Muscle layer of duodenum (tissue), 2 donors: Measurements from ENCODE around the gene NCOA5.
A peak's percentile ranks its signal among the peaks of the same experiment; 100 is the strongest.

Source experiments
- H3K27ac ChIP-seq: one replicate; pipeline ENCODE4 v1.7.0; 2013; ENCODE audit warnings: mild to moderate bottlenecking, low read length
- H3K27me3 ChIP-seq: one replicate; pipeline ENCODE4 v1.7.0; 2013; ENCODE audit warnings: low read depth, mild to moderate bottlenecking, control low read depth, low read length
- H3K36me3 ChIP-seq, 2 donors: one replicate each; pipeline ENCODE4 v1.7.0; 2013; ENCODE audit warnings: low read length in 2 of 2, control low read depth in 1 of 2, mild to moderate bottlenecking in 1 of 2; ENCODE audit not compliant: insufficient read depth in 2 of 2, control insufficient read depth in 1 of 2
- H3K4me1 ChIP-seq, 2 donors: one replicate each; pipeline ENCODE4 v1.7.0; 2013; ENCODE audit warnings: low read length in 2 of 2, mild to moderate bottlenecking in 2 of 2, control low read depth in 1 of 2, moderate library complexity in 1 of 2; ENCODE audit not compliant: insufficient read depth in 2 of 2, control insufficient read depth in 1 of 2
- H3K4me3 ChIP-seq, 2 donors: one replicate each; pipeline ENCODE4 v1.7.0; 2013; ENCODE audit warnings: low read length in 2 of 2, low read depth in 1 of 2, mild to moderate bottlenecking in 1 of 2
- H3K9me3 ChIP-seq, 2 donors: one replicate each; pipeline ENCODE4 v1.7.0; 2013; ENCODE audit warnings: low read length in 2 of 2, control low read depth in 1 of 2, mild to moderate bottlenecking in 1 of 2; ENCODE audit not compliant: control insufficient read depth in 1 of 2
- donor health status: healthy.

The NCOA5 gene

GRCh38 chr20:46119028-46119546 lies 29.3 kb upstream of the NCOA5 start:
- H3K27ac ChIP-seq, result peak overlapping the region; percentile 40
- peaks cover 0 to 24% of the 10 kb centered on the region in 2 donors for H3K4me1 ChIP-seq
- H3K27me3 ChIP-seq, result no peaks in the 10 kb centered on the region
- H3K36me3 ChIP-seq, result peaks cover 11 to 18% of the 10 kb centered on the region in 2 donors
- no peaks in the 10 kb centered on the region for H3K9me3 ChIP-seq
- H3K4me3 ChIP-seq, result peak overlapping the region; percentile 69 to 76

DNA sequence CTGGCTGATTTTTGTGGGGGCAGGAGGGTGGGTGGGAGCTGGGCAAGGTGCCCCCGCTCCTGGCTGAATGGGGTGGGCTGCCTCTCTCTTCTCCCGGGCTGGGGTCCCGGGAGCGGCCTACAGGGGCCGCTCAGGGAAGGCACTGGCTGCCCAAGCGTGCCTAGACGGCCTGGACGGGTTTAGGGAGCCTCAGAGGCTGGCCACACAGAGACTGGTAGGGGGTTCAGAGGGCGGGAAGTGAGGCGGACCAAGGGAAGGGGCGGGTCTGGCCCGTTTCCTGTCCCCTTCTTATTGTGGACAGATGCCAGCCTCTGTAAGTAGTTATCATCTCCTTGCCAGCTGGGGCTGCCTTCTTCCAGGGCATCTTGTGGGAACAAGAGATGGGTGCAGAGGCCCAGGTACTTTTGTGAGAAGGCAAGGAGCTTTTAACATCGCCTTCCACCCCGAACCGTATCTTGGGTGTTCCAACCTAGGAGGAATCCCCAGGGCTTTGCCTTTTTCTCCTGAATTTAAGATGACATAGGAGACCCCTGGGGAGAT lies 28.8 kb upstream of the NCOA5 start:
- no peaks in the 10 kb centered on the region for H3K9me3 ChIP-seq
- peak overlapping the region; percentile 69 to 76 for H3K4me3 ChIP-seq
- peak overlapping the region; percentile 40 for H3K27ac ChIP-seq
- H3K36me3 ChIP-seq, result peaks cover 8 to 13% of the 10 kb centered on the region in 2 donors
- peaks cover 0 to 24% of the 10 kb centered on the region in 2 donors for H3K4me1 ChIP-seq
- no peaks in the 10 kb centered on the region for H3K27me3 ChIP-seq

GRCh38 chr20:46117704-46118467 lies 28.1 kb upstream of the NCOA5 start, which contains the start of gene CD40:
TSS of gene CD40 (plus strand) at chr20:46118314. CDS start at chr20:46118344, 30 bp downstream.
- H3K9me3 ChIP-seq, result no peaks in the 10 kb centered on the region
- peaks cover 0 to 24% of the 10 kb centered on the region in 2 donors for H3K4me1 ChIP-seq
- H3K36me3 ChIP-seq, result peaks cover 2 to 7% of the 10 kb centered on the region in 2 donors
- H3K27ac ChIP-seq, result peak within 1 kb of the TSS; percentile 40
- H3K27me3 ChIP-seq, result no peaks in the 10 kb centered on the region
- peak within 1 kb of the TSS; percentile 69 to 76 for H3K4me3 ChIP-seq

GRCh38 chr20:46114449-46114848 lies 24.7 kb upstream of the NCOA5 start:
- Histone ChIP-seq H3K27ac (no peak overlapping the region), H3K9me3 (no peaks in the 10 kb centered on the region), H3K4me1 (peaks cover 0 to 6% of the 10 kb centered on the region in 2 donors), H3K36me3 (no peaks in the 10 kb centered on the region), H3K4me3 (no peak overlapping the region), H3K27me3 (no peaks in the 10 kb centered on the region)

GRCh38 chr20:46113113-46113470 lies 23.3 kb upstream of the NCOA5 start:
- Histone ChIP-seq H3K4me3 (no peak overlapping the region), H3K36me3 (no peaks in the 10 kb centered on the region), H3K27me3 (no peaks in the 10 kb centered on the region), H3K4me1 (no peaks in the 10 kb centered on the region), H3K27ac (no peak overlapping the region), H3K9me3 (no peaks in the 10 kb centered on the region)

DNA sequence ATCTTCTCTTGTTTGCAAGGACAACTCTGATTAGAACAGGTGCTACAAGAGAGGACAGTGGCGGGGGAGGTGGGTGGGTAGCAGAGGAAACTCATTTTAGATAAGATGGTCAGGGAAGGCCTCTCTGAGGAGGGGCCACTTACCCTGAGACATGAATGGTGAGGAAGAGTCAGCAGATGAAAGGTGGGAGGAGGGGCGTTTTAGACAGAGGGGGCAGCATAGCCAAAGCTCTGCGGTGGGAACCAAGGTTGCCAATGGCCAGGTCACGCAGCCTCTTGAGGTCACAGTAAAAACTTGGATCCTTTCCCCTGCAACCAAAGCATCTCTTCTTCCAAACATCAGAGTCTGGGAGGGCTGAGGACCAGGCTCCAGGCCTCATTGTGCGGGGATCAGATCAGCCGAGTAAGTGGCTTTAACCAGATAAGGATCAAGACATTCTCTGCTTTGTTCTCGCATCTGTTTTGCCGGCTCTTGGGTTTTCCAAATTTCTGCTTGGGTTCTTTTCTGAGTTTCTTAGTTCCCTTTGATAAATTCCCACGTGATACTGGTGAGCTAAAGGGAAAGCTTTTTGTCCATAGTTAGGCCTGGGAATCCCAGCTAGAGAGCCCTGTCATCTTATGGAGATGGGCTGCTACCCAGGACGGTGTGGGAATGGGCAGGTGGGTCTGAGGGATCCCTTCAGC lies 22.8 kb upstream of the NCOA5 start:
- no peaks in the 10 kb centered on the region for H3K27me3 ChIP-seq
- no peaks in the 10 kb centered on the region for H3K9me3 ChIP-seq
- H3K4me1 ChIP-seq, result no peaks in the 10 kb centered on the region
- H3K4me3 ChIP-seq, result no peak overlapping the region
- H3K27ac ChIP-seq, result no peak overlapping the region
- H3K36me3 ChIP-seq, result no peaks in the 10 kb centered on the region

DNA sequence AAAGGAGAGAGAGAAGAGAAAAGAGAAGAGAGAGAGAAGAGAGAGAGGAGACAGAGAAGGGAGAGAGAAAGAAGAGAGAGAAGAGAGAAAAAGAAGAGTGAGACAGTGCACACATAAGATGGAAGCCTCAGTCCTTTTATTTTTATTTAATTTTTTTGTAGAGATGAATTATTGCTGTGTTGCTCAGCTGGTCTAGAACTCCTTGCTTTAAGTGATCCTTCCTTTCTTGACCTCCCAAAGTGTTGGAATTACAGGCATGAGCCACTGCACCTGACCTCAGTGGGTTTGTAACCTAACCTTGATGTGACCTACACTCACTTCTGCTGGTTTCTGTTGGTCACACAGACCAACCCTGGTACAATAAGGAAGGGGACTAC lies 22.1 kb upstream of the NCOA5 start:
- no peaks in the 10 kb centered on the region for H3K4me1 ChIP-seq
- no peaks in the 10 kb centered on the region for H3K36me3 ChIP-seq
- H3K27me3 ChIP-seq, result no peaks in the 10 kb centered on the region
- H3K4me3 ChIP-seq, result no peak overlapping the region
- H3K27ac ChIP-seq, result no peak overlapping the region
- H3K9me3 ChIP-seq, result no peaks in the 10 kb centered on the region

GRCh38 chr20:46111028-46111835 lies 21.5 kb upstream of the NCOA5 start:
- no peaks in the 10 kb centered on the region for H3K27me3 ChIP-seq
- H3K4me3 ChIP-seq, result no peak overlapping the region
- no peaks in the 10 kb centered on the region for H3K36me3 ChIP-seq
- H3K4me1 ChIP-seq, result no peaks in the 10 kb centered on the region
- no peaks in the 10 kb centered on the region for H3K9me3 ChIP-seq
- H3K27ac ChIP-seq, result no peak overlapping the region

DNA sequence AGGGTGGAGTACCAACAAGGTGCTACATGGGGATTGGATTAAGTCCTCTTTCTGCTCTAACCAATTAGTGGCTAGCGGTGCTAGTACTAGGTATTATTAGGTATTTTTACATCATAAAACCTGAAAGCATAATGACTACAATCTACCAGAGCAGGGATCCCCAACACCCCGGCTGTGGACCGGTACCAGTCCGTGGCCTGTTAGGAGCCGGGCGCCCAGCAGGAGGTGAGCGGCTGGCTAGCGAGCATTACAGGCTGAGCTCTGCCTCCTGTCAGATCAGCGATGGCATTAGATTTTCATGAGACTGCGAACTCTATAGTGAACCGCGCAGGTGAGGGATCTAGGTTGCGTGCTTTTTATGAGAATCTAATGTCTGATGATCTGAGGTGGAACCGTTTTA lies 19.2 kb upstream of the NCOA5 start:
- no peak overlapping the region for H3K27ac ChIP-seq
- no peaks in the 10 kb centered on the region for H3K4me1 ChIP-seq
- peaks cover 0 to 3% of the 10 kb centered on the region in 2 donors for H3K9me3 ChIP-seq
- H3K4me3 ChIP-seq, result no peak overlapping the region
- no peaks in the 10 kb centered on the region for H3K27me3 ChIP-seq
- no peaks in the 10 kb centered on the region for H3K36me3 ChIP-seq

DNA sequence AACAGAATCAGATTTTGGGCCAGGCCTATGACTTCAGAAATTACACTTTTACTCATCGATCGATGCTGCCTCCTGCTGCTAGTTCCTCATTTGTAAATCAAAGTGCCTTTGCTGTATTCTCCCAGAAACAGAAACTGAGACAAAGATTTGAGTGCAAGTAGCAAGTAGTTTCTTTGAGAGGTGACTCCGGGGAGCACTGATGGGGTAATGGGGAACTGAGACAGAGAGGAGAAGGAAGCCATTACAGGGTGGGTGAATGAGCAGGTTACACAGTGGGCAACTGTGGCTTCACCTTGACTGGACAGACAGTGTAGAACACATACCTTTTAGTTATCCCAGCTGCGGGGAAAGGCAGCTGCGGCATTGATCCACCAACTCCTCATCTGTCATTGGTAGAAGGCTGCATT lies 18.7 kb upstream of the NCOA5 start:
- H3K4me3 ChIP-seq, result no peak overlapping the region
- H3K4me1 ChIP-seq, result no peaks in the 10 kb centered on the region
- peaks cover 0 to 3% of the 10 kb centered on the region in 2 donors for H3K9me3 ChIP-seq
- no peaks in the 10 kb centered on the region for H3K36me3 ChIP-seq
- no peaks in the 10 kb centered on the region for H3K27me3 ChIP-seq
- H3K27ac ChIP-seq, result no peak overlapping the region

- no peak overlapping the region for H3K4me3 ChIP-seq
- H3K36me3 ChIP-seq, result no peaks in the 10 kb centered on the region
- H3K27me3 ChIP-seq, result no peaks in the 10 kb centered on the region
- H3K4me1 ChIP-seq, result no peaks in the 10 kb centered on the region
- peaks cover 0 to 3% of the 10 kb centered on the region in 2 donors for H3K9me3 ChIP-seq
- no peak overlapping the region for H3K27ac ChIP-seq
Observed at GRCh38 chr20:46107061-46107460, 17.3 kb upstream of the NCOA5 start.
